Heart left ventricle (tissue), 13 donors: ENCODE measurements around the gene SERPINA5.

Experiments used
- POLR2A ChIP-seq, 2 donors: fragments of 450-650 bp; IDR thresholded peaks; one replicate each; pipeline ENCODE4 v1.6.1; 2017; ENCODE audit warnings: antibody characterized with exemption in 2 of 2, mild to moderate bottlenecking in 2 of 2, moderate library complexity in 2 of 2
- TF ChIP-seq, protein P1 (sequence below), 12 donors: fragments of 200-600 bp; sonication (generic) in 4 of 12; IDR thresholded peaks; one replicate each; pipeline versions ENCODE4 v1.5.0 to v1.8.0; 2018 to 2022; ENCODE audit warnings: antibody characterized with exemption in 12 of 12, mild to moderate bottlenecking in 5 of 12
- donor health status: ischemic (EF 13 %, LVEDD 7.1; RV severe dilation, severe dysfunction).
- donor health status: DM: no; HTN: yes; CAD: no.
- donor health status: DM: no; HTN: no; CAD: no.
- donor health status: ischemic (EF 25% LVEDD 6.9; RV normal size, moderate dysfunction).
- donor health status: ischemic (EF 25% LVEDD 5.7; RV mildly dilated, moderate dysfunction).
- donor health status: ischemic (EF 35%, LVEDD 5.7; RV mildly dilated, moderate dysfunction).
- donor health status: nonischemic (EF 11% LVEDD 7.7; RV severe dilation, severe dysfunction).
- donor health status: DM: yes; HTN: yes; CAD: no.
- donor health status: PGD.
- donor health status: ischemic (EF 29% LVEDD 5.4; RV normal size, mild dysfunction).
- donor health status: nonischemic (EF 23%, LVEDD 6.1; RV moderate dilation, normal function).

DNA sequence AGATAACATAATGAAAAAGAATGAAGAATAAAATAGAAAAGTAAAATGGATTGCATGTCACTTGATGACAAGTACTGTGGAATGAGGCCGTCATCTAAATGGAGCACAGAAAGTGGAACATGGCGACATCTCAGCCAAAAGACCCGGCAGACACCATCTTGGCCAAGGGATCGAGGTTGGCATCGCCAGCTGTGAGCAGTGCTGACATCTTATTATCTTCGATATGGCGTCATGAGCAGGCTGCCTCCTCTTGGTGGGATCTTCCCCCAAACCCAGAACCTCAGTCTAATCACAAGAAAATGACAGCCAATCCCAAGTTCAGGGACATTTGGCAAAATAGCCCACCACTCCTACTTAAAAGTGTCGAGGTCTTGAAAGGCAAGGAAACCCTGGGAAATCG lies 15.1 kb downstream of the SERPINA5 start:
- TF ChIP-seq, protein P1, sequence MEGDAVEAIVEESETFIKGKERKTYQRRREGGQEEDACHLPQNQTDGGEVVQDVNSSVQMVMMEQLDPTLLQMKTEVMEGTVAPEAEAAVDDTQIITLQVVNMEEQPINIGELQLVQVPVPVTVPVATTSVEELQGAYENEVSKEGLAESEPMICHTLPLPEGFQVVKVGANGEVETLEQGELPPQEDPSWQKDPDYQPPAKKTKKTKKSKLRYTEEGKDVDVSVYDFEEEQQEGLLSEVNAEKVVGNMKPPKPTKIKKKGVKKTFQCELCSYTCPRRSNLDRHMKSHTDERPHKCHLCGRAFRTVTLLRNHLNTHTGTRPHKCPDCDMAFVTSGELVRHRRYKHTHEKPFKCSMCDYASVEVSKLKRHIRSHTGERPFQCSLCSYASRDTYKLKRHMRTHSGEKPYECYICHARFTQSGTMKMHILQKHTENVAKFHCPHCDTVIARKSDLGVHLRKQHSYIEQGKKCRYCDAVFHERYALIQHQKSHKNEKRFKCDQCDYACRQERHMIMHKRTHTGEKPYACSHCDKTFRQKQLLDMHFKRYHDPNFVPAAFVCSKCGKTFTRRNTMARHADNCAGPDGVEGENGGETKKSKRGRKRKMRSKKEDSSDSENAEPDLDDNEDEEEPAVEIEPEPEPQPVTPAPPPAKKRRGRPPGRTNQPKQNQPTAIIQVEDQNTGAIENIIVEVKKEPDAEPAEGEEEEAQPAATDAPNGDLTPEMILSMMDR (IDR thresholded peaks at IDR 0.05) = no peak
- TF ChIP-seq POLR2A (IDR thresholded peaks at IDR 0.05) = no peak
